Mesenteric fat pad (tissue), 1 donor: ENCODE results near the gene TCF12. TPM values are rescaled to one million over a fixed set of nuclear protein-coding genes. Genes with fewer than 3 reads are reported as not detected.
A peak's percentile ranks its signal among the peaks of the same experiment; 100 is the strongest.

ENCODE experiments used
- DNase-seq: peaks from one replicate; pipeline ENCODE4 v3.0.0-alpha.2; 2020; ENCODE audit warnings: low spot score
- total RNA-seq: library from RNA; stranded (reverse); fragmentation: NEBNext Ultra II Directional; extraction: Animal tissue kit (Norgen Biotek cat#: 25700); gene quantifications from one replicate; pipeline ENCODE4 v1.2.1, GENCODE V29; 2021
- donor health status: DM: yes; HTN: yes; CAD: no.

The TCF12 gene
- total RNA-seq, 1 donor from 2014 or later: 103 TPM

DNA sequence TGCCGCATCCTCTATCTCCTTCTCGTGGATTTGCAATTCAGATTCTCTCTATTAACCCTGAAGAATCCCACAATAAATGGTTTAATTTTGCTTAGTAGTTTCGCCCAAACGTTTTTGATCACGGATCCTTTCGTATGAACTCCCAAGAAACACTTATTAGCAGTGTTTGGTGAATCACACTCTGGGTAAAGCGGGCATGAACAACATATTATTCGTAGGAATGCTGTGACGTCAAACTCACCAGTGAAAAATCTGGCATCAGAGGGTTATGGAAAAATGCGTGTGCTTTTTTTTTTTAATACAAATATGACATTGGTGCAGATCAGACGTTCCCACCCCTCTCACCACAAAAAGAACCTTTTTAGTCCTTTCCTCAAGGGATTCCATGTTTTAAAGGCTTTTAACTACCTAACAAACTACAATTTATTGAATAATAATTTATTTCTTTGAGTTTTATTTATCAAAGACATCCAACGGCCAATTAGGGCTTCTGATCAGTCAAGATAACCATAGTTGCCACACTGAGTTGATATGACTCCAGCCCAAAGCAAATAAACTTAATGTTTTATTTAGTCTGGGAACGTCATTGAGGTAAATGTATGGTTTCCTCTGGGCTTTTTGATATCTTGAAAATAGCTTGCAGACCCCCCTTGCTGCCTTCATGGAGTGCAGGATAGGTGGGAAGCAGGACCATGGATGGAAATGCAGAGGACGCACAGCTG lies 412.3 kb downstream of the TCF12 start:
- DNase-seq: no peak

DNA sequence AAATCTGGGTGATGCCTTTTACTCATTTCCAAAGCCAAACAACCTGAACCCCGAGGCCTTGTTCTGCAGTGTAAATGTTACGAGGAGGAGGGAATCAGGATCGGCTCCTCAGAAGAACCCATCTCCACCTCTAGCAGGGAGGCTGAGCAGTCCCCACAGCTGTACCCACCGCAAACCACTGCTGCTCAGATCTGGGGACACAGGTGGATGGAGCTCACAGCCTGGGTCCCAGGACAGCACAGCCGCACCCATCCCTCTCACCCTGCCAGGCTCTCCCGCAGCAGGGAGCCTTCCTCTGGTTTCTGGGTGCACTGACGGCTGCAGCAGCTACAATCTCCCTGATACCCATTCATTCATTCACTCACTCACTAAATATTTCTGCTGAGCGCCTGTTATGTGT lies 413.9 kb downstream of the TCF12 start:
- no peak for DNase-seq

DNA sequence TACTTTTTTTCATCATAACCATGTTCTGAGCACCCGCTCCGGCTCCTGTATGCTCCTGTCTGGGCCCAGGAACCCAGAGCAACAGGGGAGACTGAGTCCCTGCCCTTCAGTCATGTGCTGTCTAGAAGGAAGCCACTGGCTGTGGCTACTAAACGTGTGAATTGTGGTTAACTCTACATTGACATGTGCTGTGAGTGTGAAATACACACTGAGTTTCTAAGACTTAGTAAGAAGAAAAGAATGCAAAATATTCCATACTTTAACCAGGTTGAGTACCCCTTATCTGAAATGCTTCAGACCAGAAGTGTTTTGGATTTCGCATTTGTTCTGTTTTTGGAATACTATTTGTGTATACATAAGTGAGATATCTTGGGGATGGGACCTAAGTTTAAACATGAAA lies 415.0 kb downstream of the TCF12 start:
- DNase-seq: no peak

DNA sequence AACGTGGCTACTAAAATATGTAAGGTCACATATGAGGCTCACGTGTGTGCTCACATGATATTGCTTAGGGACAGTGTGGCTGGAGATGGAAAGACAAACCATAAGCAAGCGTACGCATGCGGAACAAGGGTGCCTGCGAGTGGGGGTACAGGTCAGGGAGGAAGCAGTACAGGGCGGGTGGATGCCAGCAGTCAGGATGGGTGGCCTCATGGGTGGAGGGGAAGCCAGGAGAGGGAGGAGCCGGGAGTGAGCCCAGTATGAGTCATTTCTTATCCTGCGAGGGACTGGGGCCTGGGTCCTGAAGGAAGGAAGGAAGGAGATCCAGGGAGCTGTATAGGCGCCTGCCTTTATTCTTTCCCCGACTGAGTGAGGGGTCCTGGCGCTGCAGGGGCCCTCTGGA lies 415.8 kb downstream of the TCF12 start:
- no peak for DNase-seq

DNA sequence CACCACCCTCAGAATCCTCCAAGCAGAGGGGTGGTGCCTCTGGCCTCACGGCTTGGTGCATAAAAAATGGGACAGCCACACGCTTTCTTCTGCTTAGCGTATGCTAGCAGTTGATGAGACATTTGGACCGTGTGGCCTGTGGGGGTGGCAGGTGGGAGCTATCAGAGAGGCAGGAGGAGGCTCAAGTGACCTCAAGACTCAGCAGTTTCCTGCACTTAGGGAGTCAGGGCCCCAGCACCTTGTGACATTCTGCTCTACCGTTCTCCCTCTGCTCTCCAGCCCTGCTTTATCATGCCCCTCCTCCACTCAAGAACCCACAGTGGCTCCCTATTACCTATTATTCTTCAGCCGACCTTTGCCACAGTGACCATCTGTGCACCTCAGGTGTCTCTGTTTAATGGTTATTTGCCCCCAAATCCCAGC lies 416.9 kb downstream of the TCF12 start:
- no peak for DNase-seq

DNA sequence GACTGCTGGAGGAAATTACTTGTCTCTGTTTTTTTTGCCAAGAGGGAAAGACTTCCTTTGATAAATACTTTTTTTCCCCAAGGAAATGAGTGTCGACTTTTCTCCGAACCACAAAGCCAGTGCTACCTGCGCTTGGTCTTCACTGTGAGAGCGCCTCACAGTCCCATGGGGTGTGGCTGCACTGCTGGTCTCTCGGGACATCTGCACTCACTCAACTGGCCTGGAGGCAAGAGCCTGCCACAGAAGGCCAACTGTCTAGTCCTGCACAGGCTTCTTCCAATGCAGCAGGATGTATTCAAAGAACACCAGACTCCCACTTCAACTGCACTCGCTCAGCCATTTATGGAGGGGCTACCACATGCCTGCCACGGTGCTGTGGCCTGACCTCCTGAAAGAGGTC lies 417.3 kb downstream of the TCF12 start:
- no peak for DNase-seq

DNA sequence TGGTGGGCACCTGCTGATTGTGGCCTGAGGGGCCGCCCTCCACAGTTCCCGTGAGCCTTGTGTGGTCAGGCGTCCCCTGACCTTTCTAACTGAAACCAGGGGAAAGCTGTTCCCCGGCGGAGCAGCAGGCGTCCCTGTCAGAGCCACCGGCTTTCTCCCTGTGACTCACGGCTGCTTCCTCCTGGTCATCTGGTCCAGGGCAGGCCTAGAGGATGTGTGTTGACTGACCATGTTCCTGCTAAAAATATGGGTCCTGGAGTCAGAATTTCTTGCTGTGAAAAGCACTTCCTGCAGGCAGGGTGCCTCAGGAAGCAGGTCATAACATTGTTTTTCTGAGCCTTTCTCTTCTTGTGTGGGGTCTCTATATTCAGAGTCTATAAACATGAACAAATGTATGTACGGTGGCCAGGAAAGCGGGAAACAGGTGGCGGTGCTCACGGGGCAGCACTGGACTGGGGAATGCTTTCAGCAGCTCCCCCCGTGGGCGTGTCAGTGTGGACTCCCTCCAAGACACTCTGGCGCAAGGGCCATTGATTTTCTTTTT lies 419.5 kb downstream of the TCF12 start:
- peak; percentile 88 for DNase-seq

DNA sequence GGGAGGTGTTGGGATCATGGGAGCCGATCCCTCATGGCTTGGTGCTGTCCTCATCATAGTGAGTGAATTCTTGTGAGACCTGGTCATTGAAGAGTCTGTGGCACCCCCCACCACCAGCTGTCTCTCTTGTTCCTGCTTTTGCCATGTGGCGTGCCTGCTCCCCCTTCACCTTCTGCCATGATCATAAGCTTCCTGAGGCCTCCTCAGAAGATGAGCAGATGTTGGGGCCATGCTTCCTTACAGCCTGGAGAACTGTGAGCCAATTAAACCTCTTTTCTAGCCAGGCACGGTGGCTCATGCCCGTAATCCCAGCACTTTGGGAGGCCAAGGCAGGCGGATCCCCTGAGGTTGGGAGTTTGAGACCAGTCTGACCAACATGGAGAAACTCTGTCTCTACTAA lies 420.9 kb downstream of the TCF12 start:
- DNase-seq: peak; percentile 41

Other genes with a start within 250 kb of the TCF12 start
- 37.2 TPM for gene ZNF280D, start 185.1 kb upstream of the TCF12 start, total RNA-seq